Stimulated activated CD8-positive, alpha-beta memory T cell treated with anti-CD3 and anti-CD28 coated beads, Interleukin-15, amount 100 ng/mL, for 1 hour (primary cell): ENCODE data around the gene SF1.

Experiments used
- DNase-seq: peaks from one replicate; pipeline ENCODE4 v3.0.0-alpha.2; 2020; ENCODE audit warnings: low read depth

SF1 gene

DNA sequence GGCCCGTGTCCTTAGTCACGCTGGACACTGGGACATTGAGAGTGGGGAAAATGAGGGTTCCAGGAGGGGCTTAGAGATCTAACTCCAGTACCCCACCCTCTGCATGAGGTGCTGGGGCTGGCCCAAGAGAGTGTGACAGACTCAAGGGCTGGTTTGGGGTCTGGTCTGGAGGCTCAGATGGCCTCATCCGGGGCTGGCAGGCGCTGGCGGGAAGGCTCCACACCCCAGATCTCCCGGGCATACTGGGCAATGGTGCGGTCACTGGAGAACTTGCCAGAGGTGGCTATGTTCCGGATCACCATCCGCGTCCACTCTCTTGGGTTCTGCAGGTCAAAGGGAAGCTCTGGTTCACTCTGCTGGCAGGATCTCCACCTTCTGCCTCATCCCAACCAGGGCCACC is 31.9 kb downstream of the SF1 start:
- no peak for DNase-seq

DNA sequence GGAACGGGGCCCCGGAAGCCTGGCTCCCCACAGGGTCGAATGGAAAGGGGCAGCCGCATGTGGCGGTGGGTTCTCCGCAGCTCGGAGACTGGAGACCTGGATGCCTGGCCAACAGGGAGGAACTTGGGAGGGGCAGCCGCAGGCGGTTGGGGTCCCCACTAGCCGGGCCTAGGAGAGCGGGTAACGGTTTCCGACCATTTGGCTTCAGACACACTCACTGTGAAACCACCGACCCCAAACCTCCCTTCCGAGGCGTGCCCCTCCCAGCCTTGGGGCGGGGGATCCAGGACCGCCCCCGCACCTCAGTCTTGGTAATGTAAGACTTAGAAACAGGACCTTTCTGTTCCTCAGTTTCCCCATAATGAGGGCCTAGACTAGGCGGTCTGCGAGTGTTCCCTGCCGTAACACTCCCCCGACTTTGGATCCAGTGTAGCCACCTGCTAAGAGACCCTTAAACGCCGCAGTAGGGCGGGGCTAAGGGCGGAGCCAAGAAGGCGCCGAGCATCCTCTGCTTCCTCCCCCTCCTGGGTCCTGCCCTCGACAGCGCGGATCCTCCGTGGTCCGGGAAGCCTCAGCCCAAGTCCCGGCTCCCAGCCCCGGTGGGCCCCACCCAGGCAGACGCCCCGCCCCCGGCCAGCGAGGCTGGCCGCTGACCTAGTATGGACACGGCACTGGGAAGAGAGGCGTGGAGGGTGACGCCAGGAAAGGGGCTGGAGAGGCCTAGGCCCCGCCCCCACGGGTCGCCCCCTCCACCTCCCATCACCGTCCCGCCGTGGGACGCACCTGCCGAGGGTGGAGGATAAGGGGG is 32.6 kb downstream of the SF1 start:
- DNase-seq, result peak; percentile 62

DNA sequence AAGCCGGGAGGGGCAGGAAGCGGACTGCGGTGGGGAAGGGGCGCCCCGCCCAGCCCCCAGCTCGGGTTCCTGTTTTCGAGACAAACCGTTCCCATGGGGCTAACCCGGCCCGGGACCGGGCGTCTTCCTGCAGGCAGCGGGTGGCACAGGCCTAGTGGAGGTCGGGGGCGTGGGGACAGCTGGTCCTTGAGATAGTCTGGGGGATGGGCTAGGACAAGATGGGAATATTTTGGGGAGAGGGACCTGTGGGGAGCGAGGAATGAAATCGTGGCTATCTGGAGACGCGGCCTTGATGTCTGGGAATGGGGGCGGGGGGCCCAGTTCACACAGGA is 33.2 kb downstream of the SF1 start:
- peak; percentile 53 for DNase-seq

DNA sequence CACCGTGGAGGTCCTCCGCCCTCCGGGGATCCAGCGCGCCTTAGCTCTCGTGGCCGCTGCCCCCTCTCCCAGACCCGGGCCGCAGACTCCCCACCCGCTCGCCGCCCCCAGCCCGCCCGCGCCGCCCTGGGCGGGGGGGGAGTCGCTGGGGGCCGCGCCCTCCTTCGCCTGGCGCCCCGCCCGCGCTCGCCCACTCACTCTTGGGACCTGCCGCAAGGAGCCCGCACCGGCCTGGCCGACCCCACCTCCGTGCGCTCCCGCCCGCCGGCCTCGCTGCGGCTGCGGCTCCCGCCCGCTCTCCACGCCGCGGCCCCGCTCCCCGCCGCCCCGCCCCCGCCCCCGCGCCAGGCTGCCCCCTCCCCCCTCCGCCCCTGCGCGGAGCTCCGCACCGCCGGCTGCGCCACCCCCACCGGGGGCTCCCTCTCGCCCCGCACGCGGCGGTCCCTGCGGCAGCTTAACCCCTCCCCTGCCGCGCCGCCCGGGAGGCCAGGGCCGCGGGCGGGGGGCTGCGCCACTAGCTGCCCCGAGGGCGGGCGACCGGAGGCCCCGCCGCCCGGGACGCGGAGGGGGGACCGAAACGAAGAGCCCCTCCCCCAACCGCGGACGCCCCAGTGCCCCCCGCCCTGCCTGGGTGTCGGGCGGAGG is 33.7 kb downstream of the SF1 start:
- no peak for DNase-seq

DNA sequence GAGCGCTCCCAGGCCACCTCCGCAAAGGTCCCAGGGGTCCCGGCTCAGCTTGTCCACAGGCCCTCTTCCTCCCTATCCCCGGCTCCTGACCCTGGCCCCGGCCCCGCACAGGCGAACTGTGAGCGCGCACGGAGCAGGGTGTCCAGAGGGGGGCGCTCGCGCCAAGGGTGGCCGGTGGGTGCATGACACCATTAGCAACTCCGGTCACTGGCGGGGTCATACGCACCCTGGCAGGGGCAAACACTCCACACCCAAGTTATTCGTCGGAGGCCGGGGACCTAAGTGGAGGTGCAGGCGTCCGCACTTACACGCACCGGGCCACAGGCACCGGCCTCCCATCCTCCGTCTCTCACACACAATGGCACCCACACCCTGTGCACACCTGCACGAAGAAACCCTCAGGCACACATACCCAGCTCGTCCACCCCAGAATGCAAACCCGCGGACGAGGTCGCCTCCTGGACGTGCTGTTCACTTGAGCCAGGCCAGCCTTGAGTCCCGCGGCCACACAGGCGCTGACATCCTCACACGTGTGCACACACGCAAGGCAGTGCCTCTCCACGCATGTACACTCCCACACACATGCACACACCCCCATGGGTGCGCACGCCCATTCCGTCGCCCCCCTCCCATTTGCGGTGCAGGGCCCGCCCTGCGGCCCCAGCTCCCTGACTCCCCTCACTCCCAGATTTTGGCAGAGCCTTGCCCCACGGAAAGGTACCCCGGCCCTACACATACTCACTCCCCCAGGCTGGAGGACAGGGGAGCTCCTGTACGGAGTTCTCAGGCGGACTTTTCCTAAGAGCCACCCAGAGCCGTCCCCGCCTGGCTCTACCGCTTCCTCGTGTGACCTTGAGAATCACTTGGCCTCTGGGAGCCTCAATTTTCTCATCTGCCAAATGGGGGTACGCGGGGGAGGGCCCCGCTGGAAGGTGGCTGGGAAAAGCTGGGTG is 34.5 kb downstream of the SF1 start, which contains the start of gene RASGRP2:
Gene RASGRP2 (minus strand): TSS at position 552 of the 953 bp plus-strand sequence. CDS start 1,276 bp downstream, outside the sequence.
- DNase-seq, result peak; percentile 79

DNA sequence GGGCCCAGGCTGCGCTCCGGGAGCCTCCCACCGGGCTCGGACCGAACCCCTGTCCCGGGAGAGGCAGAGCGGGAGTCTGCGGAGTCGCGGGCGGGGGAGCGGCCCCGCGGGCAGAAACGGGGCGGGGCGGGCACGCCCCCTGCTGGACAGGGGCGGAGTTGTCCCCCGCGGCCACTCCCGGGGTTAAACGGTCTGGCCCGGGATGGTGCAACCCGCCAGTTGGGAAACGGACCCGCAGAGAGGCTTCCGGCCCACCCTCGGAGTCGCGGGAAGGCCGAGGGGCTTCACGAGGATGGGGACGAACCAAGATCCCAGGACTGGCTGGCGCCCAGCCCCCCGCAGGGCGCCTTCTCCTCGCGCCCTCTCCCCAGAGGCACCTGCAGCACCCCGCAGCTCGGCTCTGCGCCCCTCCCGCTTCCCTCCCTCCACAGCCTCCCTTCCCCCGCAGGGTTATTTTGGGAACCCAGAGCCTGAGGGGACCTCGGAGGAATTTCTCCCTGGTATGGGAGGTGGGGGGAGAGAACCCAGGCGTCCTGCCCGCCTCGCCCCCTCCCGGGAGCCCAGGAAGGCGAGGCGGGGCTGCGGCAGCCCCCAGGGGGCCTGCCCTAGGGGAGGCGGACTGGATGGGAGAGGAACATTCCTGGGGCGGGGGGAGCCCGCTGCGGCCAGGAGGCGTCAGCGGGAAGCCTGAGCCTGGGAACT is 35.3 kb downstream of the SF1 start:
- peak; percentile 53 for DNase-seq

DNA sequence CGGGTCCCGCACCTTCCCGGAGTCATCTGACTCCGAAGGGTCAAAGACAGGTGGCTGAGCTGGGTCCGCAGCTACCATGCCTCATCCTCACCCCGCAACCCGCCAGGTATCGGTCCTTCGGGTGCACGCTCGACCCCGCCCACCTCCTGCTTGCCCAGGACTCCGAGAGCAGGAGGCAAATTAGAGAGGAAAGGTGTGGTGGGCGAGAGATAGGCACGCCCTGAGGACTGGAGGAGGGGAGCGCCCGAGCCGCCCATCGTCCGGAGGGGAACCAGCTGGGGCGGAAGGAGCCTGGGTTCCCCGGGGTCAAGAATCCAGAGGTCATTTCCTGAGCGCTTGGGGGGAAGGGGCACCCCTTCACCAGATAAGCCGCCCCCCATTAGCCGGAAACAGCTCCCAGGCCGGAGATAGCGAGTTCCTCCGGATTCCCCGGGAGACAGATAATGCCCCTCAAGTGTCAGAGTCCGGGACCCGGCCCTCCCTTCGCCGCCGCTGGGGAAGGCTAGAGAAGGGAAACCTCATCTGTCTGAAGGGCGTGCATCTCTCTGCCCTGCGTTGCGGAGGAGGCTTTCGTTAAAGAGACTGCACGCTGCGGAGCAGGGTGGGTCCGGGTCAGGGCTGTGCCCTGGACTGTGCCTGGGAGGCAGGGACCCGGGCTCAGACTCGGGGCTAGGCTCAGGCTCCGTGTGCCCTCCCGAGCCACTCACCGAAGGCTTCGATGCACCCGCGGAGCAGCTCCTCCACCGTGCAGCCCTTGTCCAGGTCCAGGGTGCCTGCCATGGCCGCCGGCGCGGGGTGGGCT is 36.1 kb downstream of the SF1 start:
- DNase-seq, result no peak

DNA sequence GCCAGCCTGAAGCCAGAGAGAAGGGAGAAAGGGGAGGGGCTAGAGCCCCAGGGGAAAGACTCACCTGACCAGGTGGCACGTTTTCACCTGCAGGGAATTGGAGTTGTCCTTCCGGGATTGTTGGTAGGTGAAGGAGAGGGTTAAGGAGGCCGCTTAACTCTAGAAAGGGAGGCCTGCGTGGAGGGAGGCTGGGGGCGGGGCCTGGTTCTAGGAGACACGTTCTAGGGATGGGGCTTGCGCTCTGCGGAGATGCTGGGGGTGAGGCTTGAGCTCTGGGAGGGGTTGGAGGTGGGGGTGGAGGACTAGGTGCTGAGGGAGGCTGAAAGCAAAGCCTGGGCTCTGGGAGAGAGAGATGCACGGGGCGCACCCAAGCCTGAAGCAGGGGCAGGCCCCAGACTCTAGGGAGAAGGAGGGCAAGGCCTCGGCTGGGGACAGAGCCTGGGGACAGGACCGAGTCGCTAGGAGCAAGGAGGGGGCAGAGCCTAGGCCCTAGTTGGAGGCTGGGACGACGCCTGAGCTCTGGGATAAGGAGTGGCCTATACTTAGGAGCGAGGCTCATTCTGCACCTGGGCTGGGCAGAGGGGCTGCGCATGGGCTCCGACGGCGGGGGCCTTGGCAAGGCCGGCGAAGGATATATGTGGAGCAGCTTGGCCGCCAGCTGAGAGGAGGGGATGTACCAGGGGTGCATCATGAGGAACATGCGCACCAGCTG is 36.8 kb downstream of the SF1 start:
- no peak for DNase-seq

DNA sequence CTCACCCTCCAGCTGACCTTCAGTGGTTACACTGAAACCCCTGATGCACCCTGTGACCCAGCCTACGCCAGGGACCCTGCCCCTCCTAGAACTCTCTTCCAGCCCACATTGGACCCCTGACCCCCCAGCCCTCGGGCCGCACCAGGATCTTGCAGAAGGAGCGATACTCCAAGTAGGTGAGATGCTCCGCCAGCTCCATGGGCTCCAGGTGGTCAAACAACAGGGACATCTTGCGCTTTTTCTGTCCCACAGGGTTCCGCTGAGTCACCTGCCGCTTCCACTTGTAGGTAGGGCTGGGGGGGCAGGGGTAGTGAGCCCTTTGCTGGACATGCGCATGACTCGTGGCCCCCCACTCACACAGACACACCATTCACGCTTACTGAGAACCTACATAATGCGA is 38.5 kb downstream of the SF1 start:
- no peak for DNase-seq

DNA sequence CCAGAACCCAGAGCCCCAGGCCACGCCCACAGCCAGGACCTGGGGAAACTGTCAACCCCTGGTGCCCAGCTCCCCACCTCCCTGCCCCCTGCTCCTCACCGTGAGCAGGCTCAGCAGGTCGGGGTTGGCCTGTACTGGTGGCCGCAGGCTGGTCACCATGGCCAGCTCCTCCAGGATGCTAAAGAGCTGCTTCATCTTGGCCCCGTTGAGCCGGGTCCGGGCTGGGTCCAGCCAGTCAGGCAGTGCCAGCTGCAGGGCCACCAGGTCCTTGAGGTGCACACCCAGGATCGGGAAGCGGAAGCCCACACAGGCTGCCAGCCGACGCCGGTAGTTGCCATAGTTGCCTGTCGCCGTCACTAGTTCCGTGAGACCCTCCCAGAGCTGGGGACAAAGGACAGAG is 41.7 kb downstream of the SF1 start:
- no peak for DNase-seq

DNA sequence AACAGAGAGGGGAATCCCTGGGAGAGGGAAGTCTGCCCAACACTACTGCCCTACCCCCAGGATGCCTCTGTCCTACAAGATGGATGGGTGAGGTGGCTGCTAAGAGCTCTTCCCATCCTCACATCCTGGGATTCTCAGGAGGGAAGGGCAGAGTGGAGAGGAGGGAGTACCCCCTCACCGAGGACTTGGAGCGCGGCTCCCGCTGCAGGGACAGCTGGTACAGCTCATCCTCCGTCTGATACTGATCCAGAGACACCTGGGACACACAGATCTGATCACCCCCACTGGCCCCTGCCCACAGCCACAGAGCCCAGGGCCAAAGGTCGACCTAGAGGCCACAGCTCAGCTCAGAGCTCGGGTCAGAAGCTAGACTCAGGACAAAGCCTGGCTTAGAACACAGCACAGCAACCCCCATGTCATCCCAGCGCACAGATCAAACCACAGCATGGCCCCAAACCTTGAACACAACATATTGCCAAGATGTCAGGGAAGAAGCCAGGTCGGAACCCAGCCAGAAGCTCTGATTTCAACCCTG is 42.5 kb downstream of the SF1 start:
- no peak for DNase-seq

DNA sequence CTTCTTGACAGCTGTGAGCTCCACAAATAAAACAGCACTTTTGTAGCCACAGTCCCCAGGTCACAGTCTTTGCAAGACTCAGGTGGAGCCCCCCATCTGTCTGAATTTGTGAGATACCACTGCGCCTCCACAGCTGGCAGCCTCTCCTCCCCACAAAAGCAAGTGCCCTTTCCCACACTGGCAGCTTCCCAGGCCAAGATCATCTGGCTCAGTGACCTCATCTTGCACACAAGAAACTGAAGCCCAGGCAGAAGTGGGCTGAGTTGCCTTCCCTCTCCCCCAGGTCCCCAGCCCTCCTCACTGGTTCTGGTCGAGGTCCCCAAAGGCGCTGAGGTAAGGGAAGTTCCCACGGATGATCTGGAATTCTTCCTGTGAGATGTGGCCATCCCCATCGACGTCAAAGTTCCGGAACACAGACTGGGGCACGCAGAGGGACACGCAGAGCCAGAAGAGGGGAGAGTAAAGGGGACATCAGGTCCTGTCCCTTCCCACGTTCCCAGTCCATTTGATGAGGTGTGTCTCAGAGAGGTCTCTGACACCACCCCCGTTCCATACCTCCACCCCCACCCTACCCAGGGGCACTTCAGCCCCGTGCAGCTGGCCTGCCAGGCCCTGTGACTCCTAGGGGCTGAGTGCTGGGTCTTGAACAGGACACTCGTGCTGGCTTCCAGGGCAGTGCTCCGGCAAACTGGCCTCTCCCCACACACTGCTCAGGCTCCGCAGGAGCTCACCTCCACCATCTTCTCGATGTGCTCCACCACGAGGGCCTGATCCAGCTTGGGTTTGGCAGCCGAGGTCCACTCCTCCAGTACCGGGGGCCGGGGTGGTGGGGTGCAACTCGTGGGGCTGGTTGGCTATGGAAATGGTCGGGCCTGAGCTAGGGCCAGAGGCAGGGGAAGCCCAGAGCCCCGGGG is 43.3 kb downstream of the SF1 start:
- no peak for DNase-seq

DNA sequence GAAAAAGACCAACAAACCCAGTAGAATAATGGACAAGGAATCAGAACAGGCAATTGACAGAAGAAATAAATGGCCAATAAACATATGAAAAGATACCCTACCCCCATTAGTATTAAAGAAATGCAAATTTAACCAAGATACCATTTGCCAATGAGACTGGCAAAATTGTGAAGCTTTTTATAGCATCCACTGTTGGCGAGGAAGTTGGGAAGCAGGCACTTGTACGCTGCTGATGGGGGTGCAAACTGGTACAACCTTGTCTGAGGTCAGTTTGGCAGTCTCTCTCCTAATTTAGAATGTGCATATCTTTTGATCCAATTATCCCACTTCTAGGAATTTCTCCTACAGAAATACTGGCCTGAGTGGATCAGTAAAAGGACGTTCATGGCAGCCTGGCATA is 46.7 kb downstream of the SF1 start:
- no peak for DNase-seq

DNA sequence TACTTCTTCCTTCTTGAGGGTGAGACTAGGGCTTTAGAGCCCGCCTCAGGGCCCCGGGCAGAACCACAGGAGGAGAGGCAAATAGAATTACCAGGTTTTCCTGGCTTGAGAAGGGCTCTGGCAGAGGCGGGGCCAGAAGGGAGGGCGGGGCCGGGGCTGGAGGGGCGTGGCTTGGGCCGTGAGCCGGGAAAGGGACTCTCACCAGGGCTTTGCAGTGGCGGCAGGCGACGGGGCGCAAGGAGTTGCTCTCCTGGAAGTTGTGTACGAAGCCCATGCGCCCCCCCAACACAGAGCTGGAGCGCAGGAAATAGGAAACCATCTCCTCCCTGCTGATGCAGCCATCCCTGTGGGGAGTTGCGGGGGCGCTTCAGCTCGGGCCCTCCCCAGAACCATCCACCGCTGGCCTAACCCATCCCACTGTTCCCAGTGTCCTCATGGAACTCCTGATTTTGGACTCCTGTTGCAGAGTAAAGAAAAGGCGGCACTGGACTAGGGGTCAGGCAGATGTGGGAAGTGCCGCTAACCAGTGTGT is 48.4 kb downstream of the SF1 start:
- no peak for DNase-seq

DNA sequence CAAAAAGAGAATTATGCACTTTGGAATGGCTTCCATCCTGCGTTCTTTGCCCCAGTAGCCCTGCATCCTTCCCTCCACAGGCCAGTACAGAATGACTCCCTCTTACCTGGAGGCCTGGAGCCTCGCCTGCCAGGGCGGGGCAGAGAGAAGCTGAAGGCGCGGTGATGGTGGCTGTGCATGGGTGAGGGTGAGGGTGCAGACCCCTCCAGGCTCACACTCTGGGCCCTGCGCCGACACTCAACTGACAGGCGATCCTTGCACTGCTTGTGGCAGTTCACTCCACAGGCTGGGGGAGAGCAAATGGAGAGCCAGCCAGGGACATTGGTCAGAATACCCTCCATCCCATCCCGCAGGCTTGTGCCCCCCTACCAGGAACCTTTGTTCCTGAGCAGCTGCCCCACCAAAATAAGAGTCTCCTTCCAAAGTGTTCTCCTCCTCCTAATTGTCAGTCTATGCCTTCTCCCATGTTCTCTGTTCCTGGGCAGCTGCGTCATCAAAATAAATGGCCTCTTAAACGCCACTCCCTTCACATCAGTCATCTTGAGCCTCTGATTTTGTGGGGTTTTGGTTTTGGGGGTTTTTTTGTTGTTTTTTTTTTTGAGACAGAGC is 49.5 kb downstream of the SF1 start:
- DNase-seq, result no peak

DNA sequence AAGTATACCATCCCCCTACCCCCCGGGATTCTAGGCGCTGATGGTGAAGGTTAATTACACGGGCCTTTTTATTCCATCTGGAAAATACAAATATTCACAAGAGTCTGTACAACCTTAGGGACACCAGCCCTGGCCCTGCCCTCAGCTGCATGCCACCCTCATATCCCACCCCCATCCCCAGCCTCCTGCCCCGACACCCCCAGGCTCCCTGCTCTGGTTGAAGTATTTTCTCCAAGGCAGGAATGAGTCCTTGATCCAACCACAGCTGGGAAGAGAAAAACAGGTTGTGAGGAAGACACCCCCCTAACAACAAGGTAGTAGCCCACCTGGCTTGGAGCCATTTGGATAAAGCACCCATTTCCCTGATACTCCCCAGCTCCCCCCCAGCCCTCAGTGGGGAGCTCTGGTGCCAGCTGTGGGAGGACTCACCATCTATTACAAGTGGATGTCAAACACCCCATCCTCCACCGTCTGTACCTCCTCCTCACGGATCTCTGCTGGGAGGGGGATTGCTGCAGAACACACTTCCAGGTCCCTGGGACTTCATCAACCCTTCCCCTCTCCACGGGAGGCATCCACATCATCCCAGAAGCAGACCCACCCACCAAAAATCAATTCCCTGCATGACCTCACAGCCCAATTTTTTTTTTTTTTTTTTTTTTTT is 51.3 kb downstream of the SF1 start:
- DNase-seq, result no peak

DNA sequence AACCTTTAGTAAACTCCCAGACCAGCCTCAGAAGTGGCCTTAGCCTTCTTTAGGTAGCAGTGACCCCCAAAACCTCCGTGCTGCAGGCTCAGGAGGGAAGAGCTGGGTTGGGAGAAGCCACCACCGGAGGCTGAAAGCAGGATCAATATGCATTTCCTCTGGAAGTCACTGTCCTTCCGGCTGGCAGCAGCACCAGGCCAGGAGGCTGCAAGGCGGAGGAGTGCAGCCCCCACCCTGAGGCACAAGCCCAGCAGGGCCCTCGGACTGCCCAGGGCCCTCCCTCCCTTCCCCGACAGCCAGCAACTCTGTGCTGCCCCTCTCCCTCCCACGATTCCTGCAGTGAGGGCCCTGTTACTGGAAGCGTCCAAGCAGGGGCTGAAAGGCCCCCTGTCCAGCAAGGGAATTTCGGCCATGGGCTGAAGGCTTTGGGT is 52.1 kb downstream of the SF1 start:
- no peak for DNase-seq
